ENCODE data around the gene SMIM32.

GRCh38 chr5:136210259-136210658 is 17.3 kb upstream of the SMIM32 start:
- TF ChIP-seq EP300 (IDR thresholded peaks at IDR 0.05; ENCODE audit: low read depth) (no peak), CTCF (IDR thresholded peaks at IDR 0.05) (no peak), POLR2A (IDR thresholded peaks at IDR 0.05) (no peak)
